Stimulated activated CD8-positive, alpha-beta memory T cell treated with anti-CD3 and anti-CD28 coated beads, Interleukin-7, amount 100 ng/mL, for 4 hours (primary cell): ENCODE results near the gene GALNT2.

ENCODE experiments used
- DNase-seq, 2 donors: peaks; one replicate each; pipeline ENCODE4 v3.0.0-alpha.2; 2020; ENCODE audit warnings: low read depth in 2 of 2

Gene GALNT2

GRCh38 chr1:230091473-230092231, 24.6 kb downstream of the GALNT2 start:
- DNase-seq, result no peak

GRCh38 chr1:230094746-230095145, 27.7 kb downstream of the GALNT2 start:
- DNase-seq, result no peak

- DNase-seq, result no peak
Measured at GRCh38 chr1:230095938-230096337, 28.9 kb downstream of the GALNT2 start.

- no peak for DNase-seq
Measured at GRCh38 chr1:230097370-230097769, 30.3 kb downstream of the GALNT2 start.

- DNase-seq, result no peak
Measured at GRCh38 chr1:230098723-230099122, 31.7 kb downstream of the GALNT2 start.

GRCh38 chr1:230099465-230099864, 32.4 kb downstream of the GALNT2 start:
- no peak for DNase-seq

GRCh38 chr1:230100932-230101331, 33.9 kb downstream of the GALNT2 start:
- no peak for DNase-seq

- DNase-seq, result no peak
Measured at GRCh38 chr1:230101556-230101955, 34.5 kb downstream of the GALNT2 start.

- no peak for DNase-seq
Measured at GRCh38 chr1:230102046-230102445, 35.0 kb downstream of the GALNT2 start.

- DNase-seq, result no peak
Measured at GRCh38 chr1:230102472-230102871, 35.4 kb downstream of the GALNT2 start.

- no peak for DNase-seq
Measured at GRCh38 chr1:230103306-230104173, 36.5 kb downstream of the GALNT2 start.

GRCh38 chr1:230104395-230105244, 37.6 kb downstream of the GALNT2 start:
- peak; percentile 63 to 73 for DNase-seq

- DNase-seq, result no peak
Measured at GRCh38 chr1:230105245-230105753, 38.3 kb downstream of the GALNT2 start.

- DNase-seq, result no peak
Measured at GRCh38 chr1:230105754-230106625, 39.0 kb downstream of the GALNT2 start.

- no peak for DNase-seq
Measured at GRCh38 chr1:230107941-230108340, 40.9 kb downstream of the GALNT2 start.

GRCh38 chr1:230108580-230108979, 41.5 kb downstream of the GALNT2 start:
- no peak for DNase-seq

GRCh38 chr1:230109066-230109465, 42.0 kb downstream of the GALNT2 start:
- DNase-seq, result no peak

- peak; percentile 35 to 53 for DNase-seq
Measured at GRCh38 chr1:230109895-230110667, 43.0 kb downstream of the GALNT2 start.

GRCh38 chr1:230110971-230111370, 43.9 kb downstream of the GALNT2 start:
- no peak for DNase-seq

GRCh38 chr1:230112131-230112701, 45.2 kb downstream of the GALNT2 start:
- no peak for DNase-seq
